ENCODE results near the gene CAPN5. TPM values are rescaled to one million over a fixed set of nuclear protein-coding genes. Genes with fewer than 3 reads are reported as not detected.

The CAPN5 gene
- total RNA-seq, 1 donor from 2014 or later, result 0.71 TPM

- H3K36me3 Mint-ChIP-seq (ENCODE audit: low read depth), result no peaks in the 10 kb centered on the region
- ChIA-PET CTCF (no interaction called here), POLR2A (no interaction called here)
- H3K9me3 Mint-ChIP-seq, result no peaks in the 10 kb centered on the region
- no peak for ATAC-seq (ENCODE audit: low read depth)
- TF ChIP-seq CTCF (IDR thresholded peaks at IDR 0.05), result no peak
- no peak overlapping the region for H3K4me3 Mint-ChIP-seq
- peaks cover 3% of the 10 kb centered on the region for H3K27me3 Mint-ChIP-seq
- peaks cover 8% of the 10 kb centered on the region for H3K4me1 Mint-ChIP-seq
- intact Hi-C loops (cut with micrococcal nuclease), result no loop called here
- DNase-seq, result no peak
- H3K27ac Mint-ChIP-seq, result no peak overlapping the region
These were observed 79.7 kb downstream of the CAPN5 start for GRCh38 chr11:77146261-77147035.

- H3K27ac Mint-ChIP-seq, result no peak overlapping the region
- peaks cover 4% of the 10 kb centered on the region for H3K27me3 Mint-ChIP-seq
- ATAC-seq (ENCODE audit: low read depth) (no peak), DNase-seq (no peak)
- intact Hi-C loops (cut with micrococcal nuclease), result no loop called here
- no peaks in the 10 kb centered on the region for H3K36me3 Mint-ChIP-seq (ENCODE audit: low read depth)
- peaks cover 10% of the 10 kb centered on the region for H3K4me1 Mint-ChIP-seq
- no peak for TF ChIP-seq CTCF (IDR thresholded peaks at IDR 0.05)
- ChIA-PET POLR2A (no interaction called here), CTCF (no interaction called here)
- no peak overlapping the region for H3K4me3 Mint-ChIP-seq
- no peaks in the 10 kb centered on the region for H3K9me3 Mint-ChIP-seq
These were observed 80.2 kb downstream of the CAPN5 start for GRCh38 chr11:77147036-77147315.

- Mint-ChIP-seq H3K4me1 (peaks cover 16% of the 10 kb centered on the region), H3K4me3 (peak overlapping the region; percentile 61), H3K9me3 (no peaks in the 10 kb centered on the region), H3K27me3 (peaks cover 7% of the 10 kb centered on the region), H3K27ac (no peak overlapping the region), H3K36me3 (ENCODE audit: low read depth) (no peaks in the 10 kb centered on the region)
- CTCF ChIA-PET, result no interaction called here
- intact Hi-C loops (cut with micrococcal nuclease), result no loop called here
- DNase-seq (peak; percentile 22), ATAC-seq (ENCODE audit: low read depth) (peak; percentile 66)
- POLR2A ChIA-PET, result no interaction called here
- TF ChIP-seq CTCF (IDR thresholded peaks at IDR 0.05), result no peak
These were observed 81.0 kb downstream of the CAPN5 start for GRCh38 chr11:77147668-77148321.

GRCh38 chr11:77148963-77149715 is 82.4 kb downstream of the CAPN5 start:
- ChIA-PET POLR2A (no interaction called here), CTCF (no interaction called here)
- Mint-ChIP-seq H3K27me3 (peaks cover 13% of the 10 kb centered on the region), H3K4me1 (peaks cover 17% of the 10 kb centered on the region), H3K27ac (no peak overlapping the region), H3K36me3 (ENCODE audit: low read depth) (no peaks in the 10 kb centered on the region), H3K9me3 (no peaks in the 10 kb centered on the region), H3K4me3 (no peak overlapping the region)
- intact Hi-C loops (cut with micrococcal nuclease), result no loop called here
- no peak for TF ChIP-seq CTCF (IDR thresholded peaks at IDR 0.05)
- DNase-seq (no peak), ATAC-seq (ENCODE audit: low read depth) (no peak)

- no peaks in the 10 kb centered on the region for H3K9me3 Mint-ChIP-seq
- CTCF ChIA-PET, result no interaction called here
- H3K27me3 Mint-ChIP-seq, result peaks cover 13% of the 10 kb centered on the region
- H3K4me1 Mint-ChIP-seq, result peaks cover 17% of the 10 kb centered on the region
- DNase-seq (no peak), ATAC-seq (ENCODE audit: low read depth) (no peak)
- H3K36me3 Mint-ChIP-seq (ENCODE audit: low read depth), result no peaks in the 10 kb centered on the region
- H3K27ac Mint-ChIP-seq, result no peak overlapping the region
- H3K4me3 Mint-ChIP-seq, result no peak overlapping the region
- no peak for TF ChIP-seq CTCF (IDR thresholded peaks at IDR 0.05)
- intact Hi-C loops (cut with micrococcal nuclease), result no loop called here
- POLR2A ChIA-PET, result no interaction called here
These were observed 83.1 kb downstream of the CAPN5 start for GRCh38 chr11:77149716-77150392.
